ENCODE data around the gene PCSK1.

The PCSK1 gene

DNA sequence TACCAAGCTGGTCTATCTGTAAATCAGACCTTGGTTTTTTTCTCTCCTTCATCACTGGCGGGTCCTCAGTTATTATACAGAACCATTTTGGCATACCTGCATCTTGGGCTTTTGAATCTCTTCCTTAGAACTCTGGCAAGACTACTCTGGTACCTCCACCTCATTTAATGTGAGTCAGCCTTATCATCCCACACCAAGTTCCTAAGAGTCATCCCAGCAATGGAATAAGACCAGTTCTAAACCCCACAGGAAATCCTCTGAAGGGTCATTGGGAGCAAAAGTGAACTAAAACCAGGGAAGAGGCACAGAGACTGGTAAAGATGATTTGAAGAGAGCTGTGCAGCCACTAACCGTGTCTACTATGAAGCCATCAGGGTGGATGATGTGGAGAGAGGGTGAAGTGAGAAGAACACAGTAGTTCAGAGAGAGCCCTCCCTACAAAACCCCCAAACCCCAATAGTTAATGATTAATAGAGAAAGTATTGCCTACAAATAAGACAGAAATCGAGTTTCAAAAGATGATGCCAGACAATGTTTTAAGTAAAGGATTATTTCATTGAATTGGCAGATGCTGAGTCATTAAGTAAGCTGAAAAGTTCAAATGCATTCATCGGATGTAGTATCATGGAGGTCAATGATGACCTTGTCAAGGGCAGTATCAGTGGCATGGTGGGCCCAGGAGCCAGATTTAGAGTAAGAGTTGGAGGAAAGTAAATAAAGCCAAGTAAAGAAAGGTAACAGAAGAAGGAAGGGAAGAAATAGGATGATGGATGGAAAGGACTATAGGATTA, 85.4 kb downstream of the PCSK1 start:
- no CpG with 5 or more reads among the region's 4 CpGs for WGBS (ENCODE audit: insufficient coverage, insufficient read length)
- no peak overlapping the region for H3K4me3 ChIP-seq (ENCODE audit: low read length)
- H3K4me1 ChIP-seq (ENCODE audit: control insufficient read depth, insufficient read depth, low read length) = no peaks in the 10 kb centered on the region
- H3K27me3 ChIP-seq (ENCODE audit: control insufficient read depth, insufficient read depth, low read length) = no peaks in the 10 kb centered on the region
- no peak overlapping the region for H3K27ac ChIP-seq (ENCODE audit: low read length)
- DNase-seq (ENCODE audit: low read depth, low spot score) = no peak
- H3K36me3 ChIP-seq (ENCODE audit: control insufficient read depth, insufficient read depth, low read length) = no peaks in the 10 kb centered on the region
- H3K9me3 ChIP-seq (ENCODE audit: control insufficient read depth, insufficient read depth, low read length) = no peaks in the 10 kb centered on the region

DNA sequence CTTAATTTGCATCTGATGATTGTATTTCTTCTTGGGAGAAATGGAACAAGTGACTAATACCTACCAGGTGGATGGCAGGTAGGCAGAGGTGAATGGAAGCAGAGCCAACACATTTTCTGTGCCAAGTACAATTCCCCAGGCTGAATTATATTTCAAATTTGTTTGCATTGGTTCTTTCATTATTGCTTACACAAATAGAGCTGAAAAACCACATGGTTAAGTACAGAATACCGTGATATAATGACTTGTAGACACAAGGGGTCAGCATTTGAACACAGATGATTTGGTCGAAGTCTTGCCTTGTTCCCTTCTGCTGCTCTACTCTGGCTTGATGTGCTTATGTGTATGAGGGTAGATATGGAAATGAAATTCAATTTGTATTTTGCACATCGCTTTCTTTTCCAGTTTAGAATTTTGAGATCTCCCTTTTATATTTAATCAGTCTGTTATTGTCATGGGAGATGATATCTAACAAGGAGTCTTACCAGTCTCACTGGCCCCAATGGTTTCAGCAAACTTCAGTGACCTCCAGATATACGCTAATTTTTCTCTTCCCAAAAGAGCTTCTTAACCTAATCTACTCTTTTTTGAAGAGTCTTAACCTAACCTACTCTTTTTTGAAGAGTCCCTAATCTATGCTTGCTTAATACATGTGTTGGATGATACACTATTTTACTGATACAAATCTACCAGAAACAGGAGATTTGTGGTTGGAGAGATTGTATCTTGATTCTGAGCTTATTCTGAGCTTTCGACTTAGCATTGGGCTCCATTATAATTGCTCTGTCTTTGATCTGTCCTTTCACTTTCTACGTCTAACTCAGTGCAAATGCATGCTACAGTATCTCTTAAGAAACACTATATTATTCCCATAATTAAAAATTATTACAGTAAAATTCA, 88.1 kb downstream of the PCSK1 start:
- no peaks in the 10 kb centered on the region for H3K4me1 ChIP-seq (ENCODE audit: control insufficient read depth, insufficient read depth, low read length)
- no peak overlapping the region for H3K27ac ChIP-seq (ENCODE audit: low read length)
- no peak for DNase-seq (ENCODE audit: low read depth, low spot score)
- no peaks in the 10 kb centered on the region for H3K27me3 ChIP-seq (ENCODE audit: control insufficient read depth, insufficient read depth, low read length)
- H3K4me3 ChIP-seq (ENCODE audit: low read length) = no peak overlapping the region
- H3K36me3 ChIP-seq (ENCODE audit: control insufficient read depth, insufficient read depth, low read length) = no peaks in the 10 kb centered on the region
- WGBS (ENCODE audit: insufficient coverage, insufficient read length) = no CpG with 5 or more reads among the region's 6 CpGs
- H3K9me3 ChIP-seq (ENCODE audit: control insufficient read depth, insufficient read depth, low read length) = no peaks in the 10 kb centered on the region

DNA sequence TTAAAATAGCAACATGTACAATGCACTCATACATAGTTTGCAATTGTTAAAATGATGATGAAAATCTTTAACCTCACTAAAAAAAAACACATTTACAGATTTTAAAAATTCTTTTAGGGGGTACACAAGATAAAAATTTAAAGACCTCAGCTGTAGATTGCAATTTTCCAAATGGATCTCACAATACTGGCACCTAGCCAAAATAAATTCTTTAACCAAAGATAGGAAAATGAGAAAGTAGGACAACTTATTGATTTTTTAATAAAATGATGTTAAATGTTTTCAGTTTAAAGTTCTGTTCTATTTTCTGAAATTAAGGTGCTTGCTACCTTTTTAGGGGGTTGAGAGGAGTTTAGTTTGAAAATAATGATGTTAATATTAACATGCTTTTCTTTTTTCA, 90.0 kb downstream of the PCSK1 start:
- H3K4me1 ChIP-seq (ENCODE audit: control insufficient read depth, insufficient read depth, low read length) = no peaks in the 10 kb centered on the region
- no peak for DNase-seq (ENCODE audit: low read depth, low spot score)
- H3K27ac ChIP-seq (ENCODE audit: low read length) = no peak overlapping the region
- no peak overlapping the region for H3K4me3 ChIP-seq (ENCODE audit: low read length)
- no peaks in the 10 kb centered on the region for H3K27me3 ChIP-seq (ENCODE audit: control insufficient read depth, insufficient read depth, low read length)
- H3K36me3 ChIP-seq (ENCODE audit: control insufficient read depth, insufficient read depth, low read length) = no peaks in the 10 kb centered on the region
- no peaks in the 10 kb centered on the region for H3K9me3 ChIP-seq (ENCODE audit: control insufficient read depth, insufficient read depth, low read length)

DNA sequence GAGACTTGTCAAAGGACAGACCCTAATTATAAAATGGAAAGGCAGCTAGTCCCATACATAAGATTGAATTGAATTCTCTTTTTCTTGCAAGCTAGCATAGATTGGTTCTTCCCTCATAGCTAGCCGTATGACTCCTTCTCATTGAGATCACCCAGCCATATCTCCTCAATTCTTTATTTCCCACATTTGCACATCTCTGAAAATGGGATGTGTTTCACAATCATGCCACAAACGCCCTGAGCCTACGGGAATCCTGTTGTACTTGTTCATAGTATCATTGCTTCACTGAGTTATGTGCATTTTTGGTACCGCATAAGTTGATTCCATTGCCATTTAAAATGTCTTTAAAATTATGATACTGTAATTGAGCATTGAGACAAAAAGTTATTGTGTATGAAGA, 90.5 kb downstream of the PCSK1 start:
- no peak for DNase-seq (ENCODE audit: low read depth, low spot score)
- WGBS (ENCODE audit: insufficient coverage, insufficient read length) = no CpG with 5 or more reads among the region's 4 CpGs
- Histone ChIP-seq H3K4me3 (ENCODE audit: low read length) (no peak overlapping the region), H3K36me3 (ENCODE audit: control insufficient read depth, insufficient read depth, low read length) (no peaks in the 10 kb centered on the region), H3K9me3 (ENCODE audit: control insufficient read depth, insufficient read depth, low read length) (no peaks in the 10 kb centered on the region), H3K27me3 (ENCODE audit: control insufficient read depth, insufficient read depth, low read length) (no peaks in the 10 kb centered on the region), H3K4me1 (ENCODE audit: control insufficient read depth, insufficient read depth, low read length) (no peaks in the 10 kb centered on the region), H3K27ac (ENCODE audit: low read length) (no peak overlapping the region)
